GM12878 (cell line): ENCODE measurements around the gene SLC12A3. TPM values are rescaled to one million over a fixed set of nuclear protein-coding genes. Genes with fewer than 3 reads are reported as not detected.
A peak's percentile ranks its signal among the peaks of the same experiment; 100 is the strongest.

Experiments
- BCL11A ChIP-seq: IDR thresholded peaks from 2 replicates; pipeline ENCODE4 v1.6.1; 2011; ENCODE audit warnings: low read depth, low read length
- BHLHE40 ChIP-seq, 2 experiments: fragments of 450-650 bp in 1 of 2; IDR thresholded peaks; 2 replicates each; pipeline ENCODE4 v1.6.1; 2011 to 2017; ENCODE audit warnings: low read depth in 2 of 2, borderline replicate concordance in 1 of 2, improper control_type of control experiment in 1 of 2, low read length in 1 of 2, mild to moderate bottlenecking in 1 of 2
- CEBPZ ChIP-seq: fragments of 150-350 bp; IDR thresholded peaks from 2 replicates; pipeline ENCODE4 v1.6.1; 2016; ENCODE audit warnings: low read depth, low read length
- ESRRA ChIP-seq: IDR thresholded peaks from 2 replicates; pipeline ENCODE4 v1.6.1; 2012; ENCODE audit warnings: mild to moderate bottlenecking, low read length, improper control_type of control experiment
- MAX ChIP-seq: IDR thresholded peaks from 2 replicates; pipeline ENCODE4 v1.6.1; 2012; ENCODE audit warnings: low read depth, low read length, improper control_type of control experiment
- NKRF ChIP-seq: fragments of 450-650 bp; conservative IDR thresholded peaks from 2 replicates; pipeline ENCODE4 v1.6.1; 2017; ENCODE audit warnings: mild to moderate bottlenecking, moderate library complexity
- RAD21 ChIP-seq: IDR thresholded peaks from 2 replicates; pipeline ENCODE4 v1.6.1; 2011; ENCODE audit warnings: mild to moderate bottlenecking, low read depth, low read length, moderate library complexity; ENCODE audit not compliant: insufficient read depth
- RELB ChIP-seq: fragments of 450-650 bp; IDR thresholded peaks from 2 replicates; pipeline ENCODE4 v1.6.1; 2017; ENCODE audit warnings: low read depth, mild to moderate bottlenecking, moderate library complexity
- SPI1 ChIP-seq: IDR thresholded peaks from 2 replicates; pipeline ENCODE4 v1.6.1; 2011; ENCODE audit warnings: low read depth, mild to moderate bottlenecking, low read length, moderate library complexity, borderline replicate concordance; ENCODE audit not compliant: insufficient read depth
- STAT3 ChIP-seq: IDR thresholded peaks from 2 replicates; pipeline ENCODE4 v1.6.1; 2011; ENCODE audit warnings: low read depth, low read length, improper control_type of control experiment
- USF1 ChIP-seq: IDR thresholded peaks from 2 replicates; pipeline ENCODE4 v1.6.1; 2011; ENCODE audit warnings: borderline replicate concordance, low read depth, mild to moderate bottlenecking, moderate library complexity, mixed read lengths, low read length; ENCODE audit not compliant: insufficient read depth; ENCODE audit errors: extremely low read length
- ZBTB40 ChIP-seq: fragments of 450-650 bp; IDR thresholded peaks from 2 replicates; pipeline ENCODE4 v1.6.1; 2016; ENCODE audit warnings: mild to moderate bottlenecking, moderate library complexity, borderline replicate concordance
- polyA plus RNA-seq, 11 experiments: library from polyadenylated mRNA; depleted of rRNA in 4 of 11; unstranded in 6 of 11; stranded (reverse) in 5 of 11; fragments of >200 nt; fragmentation: Nextera tagmentation in 4 of 11; fragmentation: Illumina TruSeq in 1 of 11; extraction: Ambion mirVana in 4 of 11; extraction: Trizol in 1 of 11; gene quantifications; 1 replicate in 1 of 11; 2 replicates in 10 of 11; pipeline versions ENCODE4 v1.2.1 to v1.2.3, GENCODE V29; 2011 to 2016; ENCODE audit warnings: inconsistent platforms in 2 of 11, missing spikeins in 2 of 11, low read depth in 1 of 11
- total RNA-seq, 4 experiments: library from RNA; depleted of rRNA in 3 of 4; stranded (reverse); fragments of >200 nt in 3 of 4; fragmentation: Illumina TruSeq in 1 of 4; extraction: Trizol in 1 of 4; gene quantifications; 2 replicates each; pipeline versions ENCODE4 v1.2.1 to v1.2.3, GENCODE V29; 2013 to 2021

The SLC12A3 gene
- total and polyA plus RNA-seq, 10 of the 15 experiments (the other 5 are each of a cell fraction or from before 2014, with no cell fraction given), result 0.05 to 6.3 (median 3.1) TPM

- TF ChIP-seq NKRF (no peak), USF1 (no peak), SPI1 (peak; percentile 91), RELB (peak; percentile 97), RAD21 (0 out of 2 replicates have a peak, but pooled peaks have one; percentile 2), STAT3 (0 out of 2 replicates have a peak, but pooled peaks have one; percentile 90), BHLHE40 (IDR thresholded peaks at IDR 0.05; ENCODE audit: borderline replicate concordance in 1 of 2, low read depth in 2 of 2, low read length in 1 of 2) (peak; percentile 68 to 78), MAX (0 out of 2 replicates have a peak, but pooled peaks have one; percentile 11), ESRRA (peak; percentile 25; the same call in 1 of the 2 replicates), BCL11A (peak; percentile 67), CEBPZ (no peak), ZBTB40 (no peak)
Observed at GRCh38 chr16:56916571-56917403, 51.8 kb downstream of the SLC12A3 start (continued).
